ENCODE results near the gene GMDS. TPM values are rescaled to one million over a fixed set of nuclear protein-coding genes. Genes with fewer than 3 reads are reported as not detected.

GMDS gene
- total and polyA plus RNA-seq, 2 of the 13 experiments (the other 11 are each of a cell fraction or from before 2014, with no cell fraction given): 64.4 to 112 TPM

GRCh38 chr6:1592852-1593251 lies 652.6 kb downstream of the GMDS start (continued):
- TF ChIP-seq DZIP1 (CRISPR knock-in tag; IDR thresholded peaks at IDR 0.05) (no peak), KMT2A (CRISPR knock-in tag; IDR thresholded peaks at IDR 0.05) (no peak), HHEX (CRISPR knock-in tag; IDR thresholded peaks at IDR 0.05) (no peak)
- TF ChIP-seq, protein P1, sequence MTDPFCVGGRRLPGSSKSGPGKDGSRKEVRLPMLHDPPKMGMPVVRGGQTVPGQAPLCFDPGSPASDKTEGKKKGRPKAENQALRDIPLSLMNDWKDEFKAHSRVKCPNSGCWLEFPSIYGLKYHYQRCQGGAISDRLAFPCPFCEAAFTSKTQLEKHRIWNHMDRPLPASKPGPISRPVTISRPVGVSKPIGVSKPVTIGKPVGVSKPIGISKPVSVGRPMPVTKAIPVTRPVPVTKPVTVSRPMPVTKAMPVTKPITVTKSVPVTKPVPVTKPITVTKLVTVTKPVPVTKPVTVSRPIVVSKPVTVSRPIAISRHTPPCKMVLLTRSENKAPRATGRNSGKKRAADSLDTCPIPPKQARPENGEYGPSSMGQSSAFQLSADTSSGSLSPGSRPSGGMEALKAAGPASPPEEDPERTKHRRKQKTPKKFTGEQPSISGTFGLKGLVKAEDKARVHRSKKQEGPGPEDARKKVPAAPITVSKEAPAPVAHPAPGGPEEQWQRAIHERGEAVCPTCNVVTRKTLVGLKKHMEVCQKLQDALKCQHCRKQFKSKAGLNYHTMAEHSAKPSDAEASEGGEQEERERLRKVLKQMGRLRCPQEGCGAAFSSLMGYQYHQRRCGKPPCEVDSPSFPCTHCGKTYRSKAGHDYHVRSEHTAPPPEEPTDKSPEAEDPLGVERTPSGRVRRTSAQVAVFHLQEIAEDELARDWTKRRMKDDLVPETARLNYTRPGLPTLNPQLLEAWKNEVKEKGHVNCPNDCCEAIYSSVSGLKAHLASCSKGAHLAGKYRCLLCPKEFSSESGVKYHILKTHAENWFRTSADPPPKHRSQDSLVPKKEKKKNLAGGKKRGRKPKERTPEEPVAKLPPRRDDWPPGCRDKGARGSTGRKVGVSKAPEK (CRISPR knock-in tag; IDR thresholded peaks at IDR 0.05; ENCODE audit: borderline replicate concordance): no peak

- H3K27me3 ChIP-seq (ENCODE audit: control insufficient read depth in 1 of 2, insufficient read depth in 2 of 2, low read length in 2 of 2): peaks cover 11 to 42% of the 10 kb centered on the region in 2 experiments; a peak in 4 of 5 replicates
- H3K4me2 ChIP-seq (ENCODE audit: low read depth, low read length): no peak overlapping the region
- no peak for FAIRE-seq
- WGBS (ENCODE audit: low lambda C conversion rate): 76% methylated on average over 4 of the region's 6 CpGs
- in situ Hi-C loops (cut with HindIII; ENCODE audit: extremely low pct_ligation_motif_present, low pct_unique_long_range_greater_than_20kb): loop anchor here (5.0 kb wide), 2 partner anchors 615 to 1040 kb away; no protein-coding TSS in a partner anchor
- no peak overlapping the region for H3K4me3 ChIP-seq (replicated peaks in 1 of 3; ENCODE audit: insufficient read depth in 1 of 3, low read depth in 2 of 3, low read length in 3 of 3)
- H3K27ac ChIP-seq (ENCODE audit: extremely low read length, insufficient read depth, low read length): no peak overlapping the region
- no peak overlapping the region for H2AFZ ChIP-seq (ENCODE audit: low read length)
- BruUV-seq (replicated peaks): no TSS peak
- H4K20me1 ChIP-seq (ENCODE audit: insufficient read depth, low read length): no peaks in the 10 kb centered on the region
- no peak overlapping the region for H3K9ac ChIP-seq (ENCODE audit: insufficient read depth, low read depth, low read length)
- POLR2A ChIA-PET: no interaction called here
- TF ChIP-seq NFRKB (IDR thresholded peaks at IDR 0.05) (no peak), JUNB (CRISPR knock-in tag; IDR thresholded peaks at IDR 0.05; ENCODE audit: borderline replicate concordance) (no peak), ZNF878 (CRISPR knock-in tag; IDR thresholded peaks at IDR 0.05) (no peak), RFX3 (CRISPR knock-in tag; IDR thresholded peaks at IDR 0.05) (no peak), ZNF251 (CRISPR knock-in tag; IDR thresholded peaks at IDR 0.05) (no peak), MYPOP (CRISPR knock-in tag; IDR thresholded peaks at IDR 0.05) (no peak), MTA1 (CRISPR knock-in tag; IDR thresholded peaks at IDR 0.05; ENCODE audit: borderline replicate concordance) (no peak), HOXA3 (CRISPR knock-in tag; IDR thresholded peaks at IDR 0.05) (no peak)
- H3K4me1 ChIP-seq (ENCODE audit: insufficient read depth, low read length): peaks cover 42% of the 10 kb centered on the region
- no peaks in the 10 kb centered on the region for H3K36me3 ChIP-seq (replicated peaks in 1 of 2; ENCODE audit: control insufficient read depth in 1 of 2, insufficient read depth in 2 of 2, low read length in 2 of 2)
- DNase-seq (ENCODE audit: low spot score): no peak
- ATAC-seq: no peak
- H3K9me3 ChIP-seq (ENCODE audit: low read length): no peaks in the 10 kb centered on the region
- CTCF ChIA-PET (ENCODE audit: low intra/inter-chr PET ratio, low total read pairs): no interaction called here
- intact Hi-C loops (cut with micrococcal nuclease; ENCODE audit: unreplicated experiment): loop anchor here (10.0 kb wide), 1 partner anchor 1463 kb away; no protein-coding TSS in a partner anchor
- H3K79me2 ChIP-seq (ENCODE audit: insufficient read depth, low read length): no peaks in the 10 kb centered on the region
These were observed 653.5 kb downstream of the GMDS start for GRCh38 chr6:1591926-1592325.
